Measurements from ENCODE around the gene ATP1B1. TPM values are rescaled to one million over a fixed set of nuclear protein-coding genes. Genes with fewer than 3 reads are reported as not detected.

The ATP1B1 gene
- total and polyA plus RNA-seq, 2 of the 13 experiments (the other 11 are each of a cell fraction or from before 2014, with no cell fraction given) = 134 to 135 TPM

DNA sequence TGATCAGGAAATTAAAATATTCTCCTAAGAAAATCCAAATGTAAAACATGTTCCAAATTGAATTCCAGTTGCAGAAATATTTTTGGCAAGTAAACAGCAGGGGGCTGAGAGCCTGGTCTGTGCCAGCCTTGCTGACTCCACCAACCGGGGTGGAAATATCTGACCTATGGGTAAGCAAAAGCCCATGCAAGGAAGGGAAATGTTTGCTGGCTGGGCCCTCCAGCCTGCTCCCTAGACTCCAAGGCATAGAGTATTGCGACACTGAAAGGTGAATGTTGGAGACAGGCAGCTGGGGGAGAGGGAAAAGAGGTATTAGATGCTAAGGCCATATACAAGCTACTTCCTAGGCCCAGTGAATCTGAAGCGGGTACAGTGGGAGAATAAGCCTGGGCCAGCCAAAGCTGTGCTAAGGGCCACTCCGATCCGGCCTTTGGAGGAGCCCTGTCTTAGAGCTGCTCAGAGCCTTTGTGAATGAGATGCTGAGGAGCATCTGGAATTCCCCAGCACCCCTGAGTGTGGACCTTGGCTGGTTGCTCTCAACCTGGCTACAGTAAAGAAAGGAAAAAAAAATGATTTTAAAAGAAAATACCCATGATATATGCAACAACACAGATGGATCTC, 24.9 kb upstream of the ATP1B1 start (continued):
- TF ChIP-seq, protein P1, sequence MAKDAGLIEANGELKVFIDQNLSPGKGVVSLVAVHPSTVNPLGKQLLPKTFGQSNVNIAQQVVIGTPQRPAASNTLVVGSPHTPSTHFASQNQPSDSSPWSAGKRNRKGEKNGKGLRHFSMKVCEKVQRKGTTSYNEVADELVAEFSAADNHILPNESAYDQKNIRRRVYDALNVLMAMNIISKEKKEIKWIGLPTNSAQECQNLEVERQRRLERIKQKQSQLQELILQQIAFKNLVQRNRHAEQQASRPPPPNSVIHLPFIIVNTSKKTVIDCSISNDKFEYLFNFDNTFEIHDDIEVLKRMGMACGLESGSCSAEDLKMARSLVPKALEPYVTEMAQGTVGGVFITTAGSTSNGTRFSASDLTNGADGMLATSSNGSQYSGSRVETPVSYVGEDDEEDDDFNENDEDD (CRISPR knock-in tag; IDR thresholded peaks at IDR 0.05; ENCODE audit: borderline replicate concordance) = no peak
- no peak for TF ChIP-seq ZFYVE20 (CRISPR knock-in tag; IDR thresholded peaks at IDR 0.05; ENCODE audit: borderline replicate concordance, low read depth)
- TF ChIP-seq, protein P2, sequence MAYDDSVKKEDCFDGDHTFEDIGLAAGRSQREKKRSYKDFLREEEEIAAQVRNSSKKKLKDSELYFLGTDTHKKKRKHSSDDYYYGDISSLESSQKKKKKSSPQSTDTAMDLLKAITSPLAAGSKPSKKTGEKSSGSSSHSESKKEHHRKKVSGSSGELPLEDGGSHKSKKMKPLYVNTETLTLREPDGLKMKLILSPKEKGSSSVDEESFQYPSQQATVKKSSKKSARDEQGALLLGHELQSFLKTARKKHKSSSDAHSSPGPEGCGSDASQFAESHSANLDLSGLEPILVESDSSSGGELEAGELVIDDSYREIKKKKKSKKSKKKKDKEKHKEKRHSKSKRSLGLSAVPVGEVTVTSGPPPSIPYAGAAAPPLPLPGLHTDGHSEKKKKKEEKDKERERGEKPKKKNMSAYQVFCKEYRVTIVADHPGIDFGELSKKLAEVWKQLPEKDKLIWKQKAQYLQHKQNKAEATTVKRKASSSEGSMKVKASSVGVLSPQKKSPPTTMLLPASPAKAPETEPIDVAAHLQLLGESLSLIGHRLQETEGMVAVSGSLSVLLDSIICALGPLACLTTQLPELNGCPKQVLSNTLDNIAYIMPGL (CRISPR knock-in tag; IDR thresholded peaks at IDR 0.05; ENCODE audit: borderline replicate concordance in 1 of 2, low read depth in 1 of 2) = no peak

DNA sequence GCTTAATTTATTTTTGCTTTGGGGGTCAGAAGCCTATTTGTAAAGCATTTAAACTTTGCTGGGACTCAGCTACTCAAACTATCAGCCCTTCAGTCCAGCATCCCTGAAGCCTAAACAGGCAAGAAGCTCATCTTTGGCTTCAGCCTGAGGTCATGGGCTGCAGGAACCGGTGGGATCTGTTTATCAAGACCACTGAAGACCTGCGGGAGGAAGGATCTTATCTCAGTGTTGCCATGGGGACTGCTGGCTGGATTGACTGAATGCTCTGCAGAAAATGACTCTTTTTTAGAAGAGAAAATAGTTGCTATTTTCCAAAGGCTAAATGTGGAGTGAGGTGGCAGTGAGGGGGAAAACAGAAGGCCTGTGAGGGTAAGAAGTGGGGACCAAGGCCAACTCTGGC, 20.6 kb upstream of the ATP1B1 start:
- TF ChIP-seq, protein P3, sequence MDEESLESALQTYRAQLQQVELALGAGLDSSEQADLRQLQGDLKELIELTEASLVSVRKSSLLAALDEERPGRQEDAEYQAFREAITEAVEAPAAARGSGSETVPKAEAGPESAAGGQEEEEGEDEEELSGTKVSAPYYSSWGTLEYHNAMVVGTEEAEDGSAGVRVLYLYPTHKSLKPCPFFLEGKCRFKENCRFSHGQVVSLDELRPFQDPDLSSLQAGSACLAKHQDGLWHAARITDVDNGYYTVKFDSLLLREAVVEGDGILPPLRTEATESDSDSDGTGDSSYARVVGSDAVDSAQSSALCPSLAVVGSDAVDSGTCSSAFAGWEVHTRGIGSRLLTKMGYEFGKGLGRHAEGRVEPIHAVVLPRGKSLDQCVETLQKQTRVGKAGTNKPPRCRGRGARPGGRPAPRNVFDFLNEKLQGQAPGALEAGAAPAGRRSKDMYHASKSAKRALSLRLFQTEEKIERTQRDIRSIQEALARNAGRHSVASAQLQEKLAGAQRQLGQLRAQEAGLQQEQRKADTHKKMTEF (CRISPR knock-in tag; IDR thresholded peaks at IDR 0.05) = no peak
- TF ChIP-seq REL (CRISPR knock-in tag; conservative IDR thresholded peaks at IDR 0.05) = no peak
- TF ChIP-seq, protein P4, sequence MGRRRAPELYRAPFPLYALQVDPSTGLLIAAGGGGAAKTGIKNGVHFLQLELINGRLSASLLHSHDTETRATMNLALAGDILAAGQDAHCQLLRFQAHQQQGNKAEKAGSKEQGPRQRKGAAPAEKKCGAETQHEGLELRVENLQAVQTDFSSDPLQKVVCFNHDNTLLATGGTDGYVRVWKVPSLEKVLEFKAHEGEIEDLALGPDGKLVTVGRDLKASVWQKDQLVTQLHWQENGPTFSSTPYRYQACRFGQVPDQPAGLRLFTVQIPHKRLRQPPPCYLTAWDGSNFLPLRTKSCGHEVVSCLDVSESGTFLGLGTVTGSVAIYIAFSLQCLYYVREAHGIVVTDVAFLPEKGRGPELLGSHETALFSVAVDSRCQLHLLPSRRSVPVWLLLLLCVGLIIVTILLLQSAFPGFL (CRISPR knock-in tag; IDR thresholded peaks at IDR 0.05) = no peak
- CTCF ChIA-PET (ENCODE audit: low intra/inter-chr PET ratio, low total read pairs) = no interaction called here
- Histone ChIP-seq H3K79me2 (ENCODE audit: insufficient read depth, low read length) (no peaks in the 10 kb centered on the region), H4K20me1 (ENCODE audit: insufficient read depth, low read length) (no peaks in the 10 kb centered on the region), H3K4me3 (replicated peaks in 1 of 3; ENCODE audit: insufficient read depth in 1 of 3, low read depth in 2 of 3, low read length in 3 of 3) (no peak overlapping the region), H2AFZ (ENCODE audit: low read length) (no peak overlapping the region), H3K36me3 (replicated peaks in 1 of 2; ENCODE audit: control insufficient read depth in 1 of 2, insufficient read depth in 2 of 2, low read length in 2 of 2) (no peaks in the 10 kb centered on the region), H3K4me2 (ENCODE audit: low read depth, low read length) (no peak overlapping the region), H3K9me3 (ENCODE audit: low read length) (no peaks in the 10 kb centered on the region), H3K9ac (ENCODE audit: insufficient read depth, low read depth, low read length) (no peak overlapping the region), H3K27me3 (ENCODE audit: control insufficient read depth in 1 of 2, insufficient read depth in 2 of 2, low read length in 2 of 2) (no peaks in the 10 kb centered on the region), H3K27ac (ENCODE audit: extremely low read length, insufficient read depth, low read length) (no peak overlapping the region), H3K4me1 (ENCODE audit: insufficient read depth, low read length) (peaks cover 40% of the 10 kb centered on the region)
- FAIRE-seq (no peak), ATAC-seq (no peak), DNase-seq (ENCODE audit: low spot score) (no peak)
- in situ Hi-C loops (cut with HindIII; ENCODE audit: extremely low pct_ligation_motif_present, low pct_unique_long_range_greater_than_20kb) (no loop called here), intact Hi-C loops (cut with micrococcal nuclease; ENCODE audit: unreplicated experiment) (loop anchor here (2.0 kb wide), 1 partner anchor 15 kb away; no protein-coding TSS in a partner anchor)
- BruUV-seq (replicated peaks) = no TSS peak
- 3% methylated on average over 2 of the region's 2 CpGs for WGBS (ENCODE audit: low lambda C conversion rate)
- POLR2A ChIA-PET = interaction anchor here (0.7 kb wide), 1 partner anchor 20 kb away, joined by 5 read pairs; no protein-coding TSS in a partner anchor
